ENCODE measurements around the gene RNF166.

DNA sequence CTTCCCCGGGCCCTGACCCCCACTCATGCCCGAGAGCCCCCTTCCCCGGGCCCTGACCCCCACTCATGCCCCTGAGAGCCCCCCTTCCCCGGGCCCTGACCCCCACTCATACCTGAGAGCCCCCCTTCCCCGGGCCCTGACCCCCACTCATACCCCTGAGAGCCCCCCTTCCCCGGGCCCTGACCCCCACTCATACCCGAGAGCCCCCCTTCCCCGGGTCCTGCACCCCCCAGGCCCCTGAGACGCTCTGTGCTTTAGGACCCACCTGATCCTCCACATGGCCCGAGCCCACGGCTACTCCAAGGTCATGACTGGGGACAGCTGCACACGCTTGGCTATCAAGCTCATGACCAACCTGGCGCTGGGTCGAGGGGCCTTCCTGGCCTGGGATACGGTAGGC is 6.8 kb upstream of the RNF166 start:
- TF ChIP-seq, protein P1, sequence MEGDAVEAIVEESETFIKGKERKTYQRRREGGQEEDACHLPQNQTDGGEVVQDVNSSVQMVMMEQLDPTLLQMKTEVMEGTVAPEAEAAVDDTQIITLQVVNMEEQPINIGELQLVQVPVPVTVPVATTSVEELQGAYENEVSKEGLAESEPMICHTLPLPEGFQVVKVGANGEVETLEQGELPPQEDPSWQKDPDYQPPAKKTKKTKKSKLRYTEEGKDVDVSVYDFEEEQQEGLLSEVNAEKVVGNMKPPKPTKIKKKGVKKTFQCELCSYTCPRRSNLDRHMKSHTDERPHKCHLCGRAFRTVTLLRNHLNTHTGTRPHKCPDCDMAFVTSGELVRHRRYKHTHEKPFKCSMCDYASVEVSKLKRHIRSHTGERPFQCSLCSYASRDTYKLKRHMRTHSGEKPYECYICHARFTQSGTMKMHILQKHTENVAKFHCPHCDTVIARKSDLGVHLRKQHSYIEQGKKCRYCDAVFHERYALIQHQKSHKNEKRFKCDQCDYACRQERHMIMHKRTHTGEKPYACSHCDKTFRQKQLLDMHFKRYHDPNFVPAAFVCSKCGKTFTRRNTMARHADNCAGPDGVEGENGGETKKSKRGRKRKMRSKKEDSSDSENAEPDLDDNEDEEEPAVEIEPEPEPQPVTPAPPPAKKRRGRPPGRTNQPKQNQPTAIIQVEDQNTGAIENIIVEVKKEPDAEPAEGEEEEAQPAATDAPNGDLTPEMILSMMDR (IDR thresholded peaks at IDR 0.05) = no peak
- no peak for TF ChIP-seq POLR2A (IDR thresholded peaks at IDR 0.05)
